K562 (cell line): ENCODE data around the gene ZNF48. TPM values are rescaled to one million over a fixed set of nuclear protein-coding genes. Genes with fewer than 3 reads are reported as not detected.

ENCODE experiments used
- ATAC-seq: fragments of 200-7000 bp; cut with Tn5 transposase; 3 replicates; pipeline ENCODE4 v1.9.1; 2020; ENCODE audit warnings: moderate library complexity
- BruUV-seq: library from RNA; stranded (reverse); fragments of 400-500 nt; replicated peaks from 2 replicates; lab custom pipeline; 2021; lab: Mats Ljungman, UMichigan
- CTCF ChIA-PET: fragments of 300-600 bp; formaldehyde crosslinking; extraction: SDS; loops from one replicate; lab custom pipeline; 2021; ENCODE audit warnings: low intra/inter-chr PET ratio; lab: Yijun Ruan, JAX
- POLR2A ChIA-PET: fragments of 300-600, 350-650 bp; sonication (Branson Sonifier 250); formaldehyde crosslinking; extraction: SDS; loops from one replicate; lab custom pipeline; 2021; ENCODE audit warnings: antibody characterized with exemption, inconsistent platforms; lab: Yijun Ruan, JAX
- DNase-seq, 4 experiments: peaks; one replicate each; pipeline versions ENCODE4 v3.0.0 to v3.0.0-alpha.2; 2011 to 2018; ENCODE audit warnings: low spot score in 3 of 4, mixed read lengths in 3 of 4; ENCODE audit errors: extremely low read depth in 1 of 4
- FAIRE-seq: peaks from 2 replicates; lab custom pipeline; 2011; peaks lifted over from hg19 to GRCh38; lab: Jason Lieb, UNC
- H2AFZ ChIP-seq: 2 replicates; pipeline ENCODE4 v1.6.0; 2011; ENCODE audit warnings: low read depth, low read length, control low read depth, inconsistent platforms
- H3K27ac ChIP-seq: fragments of 200-600 bp; 3 replicates; pipeline ENCODE4 v1.8.0; 2011; ENCODE audit warnings: low read depth, mild to moderate bottlenecking, control low read depth, inconsistent platforms, low read length, moderate library complexity, mixed read lengths; ENCODE audit errors: extremely low read depth
- H3K27me3 ChIP-seq, 2 experiments: fragments of 300-600 bp in 1 of 2; 2 replicates in 1 of 2; 3 replicates in 1 of 2; pipeline versions ENCODE4 v1.6.0 to v1.8.0; 2011; ENCODE audit warnings: inconsistent platforms in 2 of 2, low read length in 2 of 2, mild to moderate bottlenecking in 1 of 2, mixed read lengths in 1 of 2, moderate library complexity in 1 of 2; ENCODE audit not compliant: control insufficient read depth in 2 of 2, insufficient read depth in 2 of 2
- H3K36me3 ChIP-seq: fragments of 300-600 bp; 3 replicates; pipeline ENCODE4 v1.8.0; 2011; ENCODE audit warnings: mild to moderate bottlenecking, low read length, inconsistent platforms; ENCODE audit not compliant: control insufficient read depth, insufficient read depth
- H3K4me1 ChIP-seq, 2 experiments: fragments of 200-600 bp in 1 of 2; replicated peaks in 1 of 2; 2 replicates in 1 of 2; 3 replicates in 1 of 2; pipeline versions ENCODE4 v1.5.1 to v1.8.0; 2011; ENCODE audit warnings: inconsistent platforms in 2 of 2, low read length in 2 of 2, mild to moderate bottlenecking in 1 of 2, mixed read lengths in 1 of 2, moderate library complexity in 1 of 2; ENCODE audit not compliant: control insufficient read depth in 2 of 2, insufficient read depth in 2 of 2
- H3K4me2 ChIP-seq: 2 replicates; pipeline ENCODE4 v1.6.1; 2011; ENCODE audit warnings: low read length, control low read depth, inconsistent platforms, mixed read lengths; ENCODE audit not compliant: insufficient read depth
- H3K4me3 ChIP-seq: fragments of 200-600 bp; sonication (generic), shearing (Covaris generic); 2 replicates; pipeline ENCODE4 v1.5.1; 2016; ENCODE audit warnings: control low read depth, inconsistent platforms
- H3K79me2 ChIP-seq: fragments of 200-600 bp; 3 replicates; pipeline ENCODE4 v1.8.0; 2011; ENCODE audit warnings: low read length, inconsistent platforms; ENCODE audit not compliant: control insufficient read depth, insufficient read depth
- H3K9ac ChIP-seq, 2 experiments: 2 replicates each; pipeline versions ENCODE4 v1.6.0 to v1.6.1; 2011; ENCODE audit warnings: low read depth in 2 of 2, low read length in 2 of 2, control low read depth in 1 of 2, inconsistent platforms in 1 of 2, mild to moderate bottlenecking in 1 of 2, mixed read lengths in 1 of 2; ENCODE audit not compliant: insufficient read depth in 1 of 2
- H3K9me1 ChIP-seq: one replicate; pipeline ENCODE4 v1.6.0; 2011; ENCODE audit warnings: inconsistent platforms, mild to moderate bottlenecking, low read length, moderate library complexity; ENCODE audit not compliant: control insufficient read depth, insufficient read depth
- H3K9me3 ChIP-seq: replicated peaks from 2 replicates; pipeline ENCODE4 v1.5.1; 2011; ENCODE audit warnings: low read depth, low read length, inconsistent platforms; ENCODE audit not compliant: control insufficient read depth, insufficient read depth
- H4K20me1 ChIP-seq: replicated peaks from 2 replicates; pipeline ENCODE4 v1.6.1; 2011; ENCODE audit warnings: low read length, inconsistent platforms, mixed read lengths; ENCODE audit not compliant: control insufficient read depth, insufficient read depth
- DACH1 ChIP-seq: fragments of 450-650 bp; IDR thresholded peaks from 2 replicates; pipeline ENCODE4 v1.6.1; 2018; ENCODE audit not compliant: partially characterized antibody
- GABPA ChIP-seq: fragments of 200-800 bp; sonication (Bioruptor generic); conservative IDR thresholded peaks from 2 replicates; pipeline ENCODE4 v1.6.1; 2016; ENCODE audit warnings: low read depth, missing genetic modification characterization, missing compliant biosample characterization
- HMG20B ChIP-seq: fragments of 250-450 bp; sonication (Bioruptor Pico); IDR thresholded peaks from 2 replicates; pipeline ENCODE4 v1.5.0; 2021; ENCODE audit warnings: mild to moderate bottlenecking
- PHF21A ChIP-seq: fragments of 450-650 bp; IDR thresholded peaks from 2 replicates; pipeline ENCODE4 v1.6.1; 2017; ENCODE audit warnings: low read depth, borderline replicate concordance
- RB1 ChIP-seq: fragments of 450-650 bp; IDR thresholded peaks from 2 replicates; pipeline ENCODE4 v1.6.1; 2017; ENCODE audit warnings: low read depth, mild to moderate bottlenecking
- RFX1 ChIP-seq: fragments of 450-650 bp; IDR thresholded peaks from 2 replicates; pipeline ENCODE4 v1.6.1; 2016; ENCODE audit warnings: mild to moderate bottlenecking, moderate library complexity
- SAP30 ChIP-seq: fragments of 200-600 bp; sonication (generic); IDR thresholded peaks from 2 replicates; pipeline ENCODE4 v1.6.1; 2012; ENCODE audit warnings: borderline replicate concordance, low read depth, mild to moderate bottlenecking, moderate library complexity, low read length, control low read depth, inconsistent platforms; ENCODE audit not compliant: insufficient read depth, poor library complexity, severe bottlenecking
- SNRNP70 ChIP-seq: fragments of 200-400 bp; formaldehyde crosslinking; optimal IDR thresholded peaks from 2 replicates; pipeline ENCODE3; 2017; ENCODE audit warnings: low read depth, low read length
- TEAD1 ChIP-seq, 2 experiments: fragments of 450-650 bp in 1 of 2; sonication (generic) in 1 of 2; formaldehyde crosslinking; IDR thresholded peaks; 2 replicates each; pipeline versions ENCODE4 v1.4.0 to v1.8.0; 2020 to 2022; ENCODE audit warnings: mild to moderate bottlenecking in 2 of 2, missing genetic modification reagents in 1 of 2
- WHSC1 ChIP-seq: IDR thresholded peaks from one replicate; pipeline ENCODE4 v1.6.1; 2012; ENCODE audit warnings: low read length, control low read depth, inconsistent platforms
- XRCC3 ChIP-seq: fragments of 450-650 bp; IDR thresholded peaks from 2 replicates; pipeline ENCODE4 v1.6.1; 2017; ENCODE audit warnings: mild to moderate bottlenecking, moderate library complexity
- ZNF184 ChIP-seq: sonication (generic); formaldehyde crosslinking; IDR thresholded peaks from 2 replicates; pipeline ENCODE4 v1.5.0; 2020; ENCODE audit warnings: missing genetic modification reagents
- WGBS: fragments of 100-300 bp; shearing (Covaris generic); methylation state at CpG from one replicate; pipeline ENCODE4 v1.1.6; 2016; ENCODE audit warnings: low coverage, mixed read lengths; ENCODE audit not compliant: insufficient coverage; ENCODE audit errors: missing lambda C conversion rate; 5-methylcytosine and 5-hydroxymethylcytosine counted together
- in situ Hi-C: fragments of 300-500 bp; cut with MboI; formaldehyde crosslinking; loops from 4 replicates; pipeline ENCODE4 v1.15.0; 2018; ENCODE audit warnings: inconsistent platforms, mixed read lengths
- intact Hi-C: fragments of 100-400 bp; cut with micrococcal nuclease; formaldehyde crosslinking; loops from 2 replicates; pipeline ENCODE4 v1.14.2; 2022
- polyA plus RNA-seq, 8 experiments: library from polyadenylated mRNA; depleted of rRNA in 4 of 8; stranded (reverse) in 5 of 8; unstranded in 3 of 8; fragments of >200 nt; fragmentation: Nextera tagmentation in 2 of 8; fragmentation: Illumina TruSeq in 1 of 8; extraction: Ambion mirVana in 2 of 8; extraction: Trizol in 1 of 8; gene quantifications; 2 replicates each; pipeline versions ENCODE4 v1.2.1 to v1.2.3, GENCODE V29; 2011 to 2014; ENCODE audit warnings: inconsistent platforms in 1 of 8, missing spikeins in 1 of 8
- total RNA-seq, 7 experiments: library from RNA; depleted of rRNA in 6 of 7; stranded (reverse); fragments of >200 nt in 6 of 7; fragmentation: Illumina TruSeq in 2 of 7; extraction: Trizol in 2 of 7; gene quantifications; 2 replicates each; pipeline versions ENCODE4 v1.2.1 to v1.2.3, GENCODE V29; 2011 to 2021; ENCODE audit warnings: low replicate concordance in 1 of 7
- TF ChIP-seq, protein P1 (sequence below): fragments of 250-450 bp; sonication (Bioruptor Pico); IDR thresholded peaks from 2 replicates; pipeline ENCODE4 v1.5.0; 2021
- TF ChIP-seq, protein P2 (sequence below): sonication (generic); formaldehyde crosslinking; IDR thresholded peaks from 2 replicates; pipeline ENCODE4 v1.8.1; 2022; ENCODE audit warnings: missing genetic modification reagents
- TF ChIP-seq, protein P3 (sequence below): fragments of 250-450 bp; sonication (Bioruptor Pico); IDR thresholded peaks from 2 replicates; pipeline ENCODE4 v1.5.0; 2022; ENCODE audit warnings: mild to moderate bottlenecking
- TF ChIP-seq, protein P4 (sequence below): fragments of 450-650 bp; IDR thresholded peaks from 2 replicates; pipeline ENCODE4 v1.6.1; 2016; ENCODE audit warnings: antibody characterized with exemption

ZNF48 gene
- total and polyA plus RNA-seq, 9 of the 15 experiments (the other 6 are each of a cell fraction or from before 2014, with no cell fraction given) = 0.38 to 11.6 (median 4.7) TPM

DNA sequence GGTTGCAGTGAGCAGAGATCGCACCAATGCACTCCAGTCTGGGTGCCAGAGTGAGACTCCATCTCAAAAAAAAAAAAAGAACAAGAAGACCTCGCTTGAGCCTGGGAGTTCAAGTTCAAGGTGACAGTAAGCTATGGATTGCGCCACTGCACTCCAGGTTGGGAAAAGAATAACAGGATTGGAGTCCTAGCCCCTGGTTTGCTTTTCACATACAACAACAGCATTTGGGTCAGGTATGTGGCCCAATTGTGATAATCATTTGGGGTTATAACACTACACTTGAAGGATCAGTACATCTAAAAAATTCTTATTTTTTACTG is 53.9 kb downstream of the ZNF48 start:
- CTCF ChIA-PET = interaction anchor here (2.2 kb wide), 1 partner anchor 180 kb away, joined by 12 read pairs; no protein-coding TSS in a partner anchor
- Histone ChIP-seq H3K4me2 (no peak overlapping the region), H3K27ac (no peak overlapping the region), H3K79me2 (peaks cover 21% of the 10 kb centered on the region), H3K9me1 (no peaks in the 10 kb centered on the region), H2AFZ (no peak overlapping the region), H3K4me3 (no peak overlapping the region), H3K36me3 (peaks cover 10% of the 10 kb centered on the region), H3K27me3 (no peaks in the 10 kb centered on the region), H3K4me1 (peaks cover 11% of the 10 kb centered on the region in 2 experiments; a peak in 4 of 5 replicates), H3K9ac (no peak overlapping the region), H3K9me3 (no peaks in the 10 kb centered on the region), H4K20me1 (0 out of 2 replicates have a peak, but pooled peaks cover 2% of the 10 kb centered on the region)
- BruUV-seq = no TSS peak
- in situ Hi-C loops = no loop called here
- POLR2A ChIA-PET = no interaction called here
- ATAC-seq (no peak), FAIRE-seq (no peak), DNase-seq (no peak)
- intact Hi-C loops = no loop called here
- WGBS = 50% methylated on average over 2 of the region's 3 CpGs
- TF ChIP-seq, protein P1, sequence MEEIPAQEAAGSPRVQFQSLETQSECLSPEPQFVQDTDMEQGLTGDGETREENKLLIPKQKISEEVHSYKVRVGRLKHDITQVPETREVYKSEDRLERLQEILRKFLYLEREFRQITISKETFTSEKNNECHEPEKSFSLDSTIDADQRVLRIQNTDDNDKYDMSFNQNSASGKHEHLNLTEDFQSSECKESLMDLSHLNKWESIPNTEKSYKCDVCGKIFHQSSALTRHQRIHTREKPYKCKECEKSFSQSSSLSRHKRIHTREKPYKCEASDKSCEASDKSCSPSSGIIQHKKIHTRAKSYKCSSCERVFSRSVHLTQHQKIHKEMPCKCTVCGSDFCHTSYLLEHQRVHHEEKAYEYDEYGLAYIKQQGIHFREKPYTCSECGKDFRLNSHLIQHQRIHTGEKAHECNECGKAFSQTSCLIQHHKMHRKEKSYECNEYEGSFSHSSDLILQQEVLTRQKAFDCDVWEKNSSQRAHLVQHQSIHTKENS = no peak
- no peak for TF ChIP-seq PHF21A
- no peak for TF ChIP-seq RFX1
- TF ChIP-seq DACH1 = no peak
- no peak for TF ChIP-seq GABPA (tag)
- TF ChIP-seq XRCC3 = no peak
- TF ChIP-seq, protein P2, sequence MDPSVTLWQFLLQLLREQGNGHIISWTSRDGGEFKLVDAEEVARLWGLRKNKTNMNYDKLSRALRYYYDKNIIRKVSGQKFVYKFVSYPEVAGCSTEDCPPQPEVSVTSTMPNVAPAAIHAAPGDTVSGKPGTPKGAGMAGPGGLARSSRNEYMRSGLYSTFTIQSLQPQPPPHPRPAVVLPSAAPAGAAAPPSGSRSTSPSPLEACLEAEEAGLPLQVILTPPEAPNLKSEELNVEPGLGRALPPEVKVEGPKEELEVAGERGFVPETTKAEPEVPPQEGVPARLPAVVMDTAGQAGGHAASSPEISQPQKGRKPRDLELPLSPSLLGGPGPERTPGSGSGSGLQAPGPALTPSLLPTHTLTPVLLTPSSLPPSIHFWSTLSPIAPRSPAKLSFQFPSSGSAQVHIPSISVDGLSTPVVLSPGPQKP (CRISPR knock-in tag) = no peak
- TF ChIP-seq RB1 = no peak
- TF ChIP-seq, protein P3, sequence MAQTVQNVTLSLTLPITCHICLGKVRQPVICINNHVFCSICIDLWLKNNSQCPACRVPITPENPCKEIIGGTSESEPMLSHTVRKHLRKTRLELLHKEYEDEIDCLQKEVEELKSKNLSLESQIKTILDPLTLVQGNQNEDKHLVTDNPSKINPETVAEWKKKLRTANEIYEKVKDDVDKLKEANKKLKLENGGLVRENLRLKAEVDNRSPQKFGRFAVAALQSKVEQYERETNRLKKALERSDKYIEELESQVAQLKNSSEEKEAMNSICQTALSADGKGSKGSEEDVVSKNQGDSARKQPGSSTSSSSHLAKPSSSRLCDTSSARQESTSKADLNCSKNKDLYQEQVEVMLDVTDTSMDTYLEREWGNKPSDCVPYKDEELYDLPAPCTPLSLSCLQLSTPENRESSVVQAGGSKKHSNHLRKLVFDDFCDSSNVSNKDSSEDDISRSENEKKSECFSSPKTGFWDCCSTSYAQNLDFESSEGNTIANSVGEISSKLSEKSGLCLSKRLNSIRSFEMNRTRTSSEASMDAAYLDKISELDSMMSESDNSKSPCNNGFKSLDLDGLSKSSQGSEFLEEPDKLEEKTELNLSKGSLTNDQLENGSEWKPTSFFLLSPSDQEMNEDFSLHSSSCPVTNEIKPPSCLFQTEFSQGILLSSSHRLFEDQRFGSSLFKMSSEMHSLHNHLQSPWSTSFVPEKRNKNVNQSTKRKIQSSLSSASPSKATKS (CRISPR knock-in tag) = no peak
- TF ChIP-seq TEAD1 (CRISPR knock-in tag; IDR thresholded peaks at IDR 0.05) = no peak
- no peak for TF ChIP-seq ZNF184 (CRISPR knock-in tag)
- no peak for TF ChIP-seq SNRNP70
- TF ChIP-seq HMG20B (CRISPR knock-in tag) = no peak
- TF ChIP-seq, protein P4, sequence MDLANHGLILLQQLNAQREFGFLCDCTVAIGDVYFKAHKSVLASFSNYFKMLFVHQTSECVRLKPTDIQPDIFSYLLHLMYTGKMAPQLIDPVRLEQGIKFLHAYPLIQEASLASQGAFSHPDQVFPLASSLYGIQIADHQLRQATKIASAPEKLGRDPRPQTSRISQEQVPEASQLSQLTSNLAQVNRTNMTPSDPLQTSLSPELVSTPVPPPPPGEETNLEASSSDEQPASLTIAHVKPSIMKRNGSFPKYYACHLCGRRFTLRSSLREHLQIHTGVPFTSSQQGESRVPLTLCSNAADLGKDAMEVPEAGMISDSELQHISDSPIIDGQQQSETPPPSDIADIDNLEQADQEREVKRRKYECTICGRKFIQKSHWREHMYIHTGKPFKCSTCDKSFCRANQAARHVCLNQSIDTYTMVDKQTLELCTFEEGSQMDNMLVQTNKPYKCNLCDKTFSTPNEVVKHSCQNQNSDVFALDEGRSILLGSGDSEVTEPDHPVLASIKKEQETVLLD = no peak
- TF ChIP-seq SAP30 = no peak
- no peak for TF ChIP-seq WHSC1
